Fibroblast of lung (primary cell): ENCODE measurements around the gene DAPK1. TPM values are rescaled to one million over a fixed set of nuclear protein-coding genes. Genes with fewer than 3 reads are reported as not detected.

Experiments
- DNase-seq, 2 donors: peaks; one replicate each; pipeline versions ENCODE4 v3.0.0 to v3.0.0-alpha.2; 2010; ENCODE audit warnings: low read depth in 2 of 2
- H2AFZ ChIP-seq: 2 replicates; pipeline ENCODE4 v1.5.1; 2012; ENCODE audit warnings: low read length, control low read depth, inconsistent platforms
- H3K27ac ChIP-seq: 2 replicates; pipeline ENCODE4 v1.5.1; 2011; ENCODE audit warnings: low read length, control low read depth; ENCODE audit not compliant: insufficient read depth
- H3K27me3 ChIP-seq: 2 replicates; pipeline ENCODE4 v1.5.1; 2011; ENCODE audit warnings: mild to moderate bottlenecking, low read length; ENCODE audit not compliant: control insufficient read depth, insufficient read depth
- H3K36me3 ChIP-seq: 2 replicates; pipeline ENCODE4 v1.5.1; 2011; ENCODE audit warnings: low read length; ENCODE audit not compliant: control insufficient read depth, insufficient read depth
- H3K4me1 ChIP-seq: 2 replicates; pipeline ENCODE4 v1.5.1; 2011; ENCODE audit warnings: low read length; ENCODE audit not compliant: control insufficient read depth, insufficient read depth; ENCODE audit errors: extremely low read depth
- H3K4me2 ChIP-seq: 2 replicates; pipeline ENCODE4 v1.5.1; 2011; ENCODE audit warnings: low read length, control low read depth; ENCODE audit not compliant: insufficient read depth; ENCODE audit errors: extremely low read depth
- H3K4me3 ChIP-seq, 4 experiments: fragments of 200-600 bp in 1 of 4; sonication (generic) in 1 of 4; replicated peaks in 1 of 4; 2 replicates each; pipeline ENCODE4 v1.5.1; 2011 to 2016; ENCODE audit warnings: low read length in 4 of 4, low read depth in 3 of 4, mild to moderate bottlenecking in 3 of 4, control low read depth in 2 of 4, inconsistent platforms in 1 of 4, mixed read lengths in 1 of 4; ENCODE audit not compliant: insufficient read depth in 1 of 4; ENCODE audit errors: control extremely low read depth in 1 of 4
- H3K79me2 ChIP-seq: 2 replicates; pipeline ENCODE4 v1.5.1; 2012; ENCODE audit warnings: mild to moderate bottlenecking, low read length, inconsistent platforms; ENCODE audit not compliant: control insufficient read depth, insufficient read depth
- H3K9ac ChIP-seq: 2 replicates; pipeline ENCODE4 v1.5.1; 2011; ENCODE audit warnings: mild to moderate bottlenecking, low read length, control low read depth; ENCODE audit not compliant: insufficient read depth
- H3K9me3 ChIP-seq: 2 replicates; pipeline ENCODE4 v1.5.1; 2012; ENCODE audit warnings: low read depth, low read length; ENCODE audit not compliant: control insufficient read depth, insufficient read depth
- H4K20me1 ChIP-seq: 2 replicates; pipeline ENCODE4 v1.5.1; 2011; ENCODE audit warnings: low read length; ENCODE audit not compliant: control insufficient read depth, insufficient read depth; ENCODE audit errors: extremely low read depth
- EZH2 ChIP-seq: IDR thresholded peaks from 2 replicates; pipeline ENCODE4 v1.5.1; 2012; ENCODE audit warnings: low read length, control low read depth, mild to moderate bottlenecking; ENCODE audit errors: missing control alignments
- polyA plus RNA-seq, 2 donors: library from polyadenylated mRNA; depleted of rRNA in 1 of 2; stranded (reverse) in 1 of 2; unstranded in 1 of 2; fragments of >200 nt; gene quantifications; 2 replicates each; pipeline ENCODE4 v1.2.1, GENCODE V29; 2011 to 2012; ENCODE audit warnings: missing spikeins in 1 of 2
- total RNA-seq: library from RNA; depleted of rRNA; stranded (reverse); fragments of >200 nt; gene quantifications from 2 replicates; pipeline ENCODE4 v1.2.1, GENCODE V29; 2014
- TF ChIP-seq, protein P1 (sequence below), 2 donors: IDR thresholded peaks in 1 of 2; conservative IDR thresholded peaks in 1 of 2; 1 replicate in 1 of 2; 2 replicates in 1 of 2; pipeline ENCODE4 v1.5.1; 2011 to 2012; ENCODE audit warnings: low read length in 2 of 2, control low read depth in 1 of 2, inconsistent platforms in 1 of 2, low read depth in 1 of 2, mild to moderate bottlenecking in 1 of 2

Gene DAPK1
- total and polyA plus RNA-seq, 2 donors (not counting 1 experiment from before 2014, with no cell fraction given), result 1.1 to 15.5 TPM

DNA sequence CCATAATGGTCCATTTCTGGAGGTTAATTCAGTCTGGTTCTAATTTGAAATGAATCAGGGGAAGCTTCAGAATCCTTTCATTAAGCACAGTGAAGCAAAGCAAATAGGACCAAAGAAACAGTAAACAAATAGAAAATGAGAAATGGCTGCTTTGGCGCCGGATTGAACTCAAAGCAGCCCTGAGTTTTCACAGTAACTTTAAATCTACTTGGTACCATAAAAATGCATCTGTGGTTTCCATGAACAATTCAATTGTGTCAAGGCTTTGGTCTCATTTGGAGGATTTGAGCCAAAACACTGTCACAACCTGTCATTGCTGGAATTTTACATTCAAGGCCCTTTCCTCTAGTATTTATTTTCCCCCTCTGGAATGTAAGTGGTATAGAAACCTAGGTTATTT is 25.9 kb upstream of the DAPK1 start:
- Histone ChIP-seq H2AFZ (no peak overlapping the region), H3K36me3 (no peaks in the 10 kb centered on the region), H3K27me3 (no peaks in the 10 kb centered on the region), H3K9me3 (no peaks in the 10 kb centered on the region), H4K20me1 (no peaks in the 10 kb centered on the region), H3K79me2 (no peaks in the 10 kb centered on the region), H3K4me3 (no peak overlapping the region), H3K4me1 (no peaks in the 10 kb centered on the region), H3K9ac (no peak overlapping the region), H3K27ac (no peak overlapping the region), H3K4me2 (no peak overlapping the region)
- DNase-seq, result peak in 1 of 2 donors; percentile 5
- no peak for TF ChIP-seq EZH2
- TF ChIP-seq, protein P1, sequence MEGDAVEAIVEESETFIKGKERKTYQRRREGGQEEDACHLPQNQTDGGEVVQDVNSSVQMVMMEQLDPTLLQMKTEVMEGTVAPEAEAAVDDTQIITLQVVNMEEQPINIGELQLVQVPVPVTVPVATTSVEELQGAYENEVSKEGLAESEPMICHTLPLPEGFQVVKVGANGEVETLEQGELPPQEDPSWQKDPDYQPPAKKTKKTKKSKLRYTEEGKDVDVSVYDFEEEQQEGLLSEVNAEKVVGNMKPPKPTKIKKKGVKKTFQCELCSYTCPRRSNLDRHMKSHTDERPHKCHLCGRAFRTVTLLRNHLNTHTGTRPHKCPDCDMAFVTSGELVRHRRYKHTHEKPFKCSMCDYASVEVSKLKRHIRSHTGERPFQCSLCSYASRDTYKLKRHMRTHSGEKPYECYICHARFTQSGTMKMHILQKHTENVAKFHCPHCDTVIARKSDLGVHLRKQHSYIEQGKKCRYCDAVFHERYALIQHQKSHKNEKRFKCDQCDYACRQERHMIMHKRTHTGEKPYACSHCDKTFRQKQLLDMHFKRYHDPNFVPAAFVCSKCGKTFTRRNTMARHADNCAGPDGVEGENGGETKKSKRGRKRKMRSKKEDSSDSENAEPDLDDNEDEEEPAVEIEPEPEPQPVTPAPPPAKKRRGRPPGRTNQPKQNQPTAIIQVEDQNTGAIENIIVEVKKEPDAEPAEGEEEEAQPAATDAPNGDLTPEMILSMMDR (conservative IDR thresholded peaks at IDR 0.05 in 1 of 2, IDR thresholded peaks at IDR 0.05 in 1 of 2; ENCODE audit: low read depth in 1 of 2, low read length in 2 of 2), result no peak

DNA sequence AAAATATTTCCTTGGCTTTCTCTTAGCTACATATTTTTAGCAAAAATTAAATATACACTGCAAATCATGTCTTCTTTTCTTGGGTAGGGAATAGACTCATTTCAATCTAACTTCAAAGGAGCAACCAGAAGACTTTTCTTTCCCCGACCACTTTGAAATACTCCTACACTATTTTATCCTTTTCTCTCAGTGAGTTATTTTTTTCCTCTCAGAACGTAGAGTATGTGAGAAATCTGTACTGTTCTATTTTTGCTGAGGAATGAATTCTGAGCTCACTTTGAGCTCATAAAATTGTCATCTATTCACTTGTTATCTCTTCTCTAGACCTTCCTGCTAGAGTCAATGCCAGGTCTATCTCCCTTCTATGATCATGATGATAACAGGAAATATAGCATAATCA is 22.2 kb upstream of the DAPK1 start:
- no peaks in the 10 kb centered on the region for H3K9me3 ChIP-seq
- H3K4me3 ChIP-seq, result no peak overlapping the region
- no peaks in the 10 kb centered on the region for H4K20me1 ChIP-seq
- TF ChIP-seq EZH2, result no peak
- TF ChIP-seq, protein P1 (conservative IDR thresholded peaks at IDR 0.05 in 1 of 2, IDR thresholded peaks at IDR 0.05 in 1 of 2; ENCODE audit: low read depth in 1 of 2, low read length in 2 of 2), result no peak
- no peak overlapping the region for H3K4me2 ChIP-seq
- no peaks in the 10 kb centered on the region for H3K79me2 ChIP-seq
- no peaks in the 10 kb centered on the region for H3K4me1 ChIP-seq
- no peak overlapping the region for H3K27ac ChIP-seq
- no peak overlapping the region for H3K9ac ChIP-seq
- H3K36me3 ChIP-seq, result no peaks in the 10 kb centered on the region
- DNase-seq, result no peak
- no peak overlapping the region for H2AFZ ChIP-seq
- no peaks in the 10 kb centered on the region for H3K27me3 ChIP-seq

DNA sequence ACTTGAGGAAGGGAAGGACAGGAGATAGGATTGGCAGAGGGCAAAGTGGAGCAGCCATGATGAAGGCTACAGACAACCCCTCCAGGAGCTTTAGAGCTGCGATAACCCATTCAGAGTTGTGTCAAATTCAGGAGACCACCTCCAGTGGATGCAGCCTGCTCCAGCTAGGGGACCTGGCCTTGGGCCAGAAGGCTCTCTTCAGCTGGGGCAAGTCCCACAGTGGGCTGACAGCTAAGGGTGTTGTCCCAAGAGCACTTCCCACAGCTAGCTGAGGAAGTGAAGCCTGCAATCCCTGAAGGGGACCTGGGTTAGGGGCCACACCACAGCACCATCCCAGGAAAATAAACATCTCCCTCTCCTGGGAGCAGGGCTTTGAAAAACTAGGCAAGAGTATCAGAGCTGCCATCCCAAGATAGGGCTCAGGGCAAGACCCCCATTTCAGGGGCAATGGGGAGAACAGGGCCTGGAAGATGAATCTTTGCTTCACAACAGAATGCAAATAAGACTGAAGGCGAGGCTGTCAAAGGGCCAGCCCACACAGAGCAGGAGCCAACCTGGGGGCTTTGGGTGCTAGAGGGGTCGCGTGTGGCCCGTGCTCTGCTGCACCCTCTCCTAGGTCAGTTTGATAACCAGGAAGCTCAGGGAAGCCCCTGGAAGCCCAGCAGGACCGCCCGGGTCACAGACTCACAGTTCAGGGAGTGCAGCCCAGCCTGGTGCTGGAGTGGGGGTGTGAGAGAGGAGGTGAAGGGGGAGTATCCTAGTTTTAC is 19.3 kb upstream of the DAPK1 start:
- Histone ChIP-seq H3K4me1 (no peaks in the 10 kb centered on the region), H3K4me3 (no peak overlapping the region), H3K36me3 (no peaks in the 10 kb centered on the region), H3K27me3 (no peaks in the 10 kb centered on the region), H4K20me1 (no peaks in the 10 kb centered on the region), H3K4me2 (no peak overlapping the region), H3K9me3 (no peaks in the 10 kb centered on the region), H3K79me2 (no peaks in the 10 kb centered on the region), H3K27ac (no peak overlapping the region), H2AFZ (no peak overlapping the region), H3K9ac (no peak overlapping the region)
- TF ChIP-seq, protein P1 (conservative IDR thresholded peaks at IDR 0.05 in 1 of 2, IDR thresholded peaks at IDR 0.05 in 1 of 2; ENCODE audit: low read depth in 1 of 2, low read length in 2 of 2), result no peak
- no peak for TF ChIP-seq EZH2
- no peak for DNase-seq
